Measurements from ENCODE around the gene GNAT3.

- TF ChIP-seq GATA3 (IDR thresholded peaks at IDR 0.05; ENCODE audit: low read depth, low read length) (no peak), GATA2 (IDR thresholded peaks at IDR 0.05; ENCODE audit: low read depth, low read length) (no peak)
Observed at GRCh38 chr7:80440883-80441282, 71.0 kb downstream of the GNAT3 start.
